ENCODE data around the gene CHN1.

CHN1 gene, protein sequence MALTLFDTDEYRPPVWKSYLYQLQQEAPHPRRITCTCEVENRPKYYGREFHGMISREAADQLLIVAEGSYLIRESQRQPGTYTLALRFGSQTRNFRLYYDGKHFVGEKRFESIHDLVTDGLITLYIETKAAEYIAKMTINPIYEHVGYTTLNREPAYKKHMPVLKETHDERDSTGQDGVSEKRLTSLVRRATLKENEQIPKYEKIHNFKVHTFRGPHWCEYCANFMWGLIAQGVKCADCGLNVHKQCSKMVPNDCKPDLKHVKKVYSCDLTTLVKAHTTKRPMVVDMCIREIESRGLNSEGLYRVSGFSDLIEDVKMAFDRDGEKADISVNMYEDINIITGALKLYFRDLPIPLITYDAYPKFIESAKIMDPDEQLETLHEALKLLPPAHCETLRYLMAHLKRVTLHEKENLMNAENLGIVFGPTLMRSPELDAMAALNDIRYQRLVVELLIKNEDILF

DNA sequence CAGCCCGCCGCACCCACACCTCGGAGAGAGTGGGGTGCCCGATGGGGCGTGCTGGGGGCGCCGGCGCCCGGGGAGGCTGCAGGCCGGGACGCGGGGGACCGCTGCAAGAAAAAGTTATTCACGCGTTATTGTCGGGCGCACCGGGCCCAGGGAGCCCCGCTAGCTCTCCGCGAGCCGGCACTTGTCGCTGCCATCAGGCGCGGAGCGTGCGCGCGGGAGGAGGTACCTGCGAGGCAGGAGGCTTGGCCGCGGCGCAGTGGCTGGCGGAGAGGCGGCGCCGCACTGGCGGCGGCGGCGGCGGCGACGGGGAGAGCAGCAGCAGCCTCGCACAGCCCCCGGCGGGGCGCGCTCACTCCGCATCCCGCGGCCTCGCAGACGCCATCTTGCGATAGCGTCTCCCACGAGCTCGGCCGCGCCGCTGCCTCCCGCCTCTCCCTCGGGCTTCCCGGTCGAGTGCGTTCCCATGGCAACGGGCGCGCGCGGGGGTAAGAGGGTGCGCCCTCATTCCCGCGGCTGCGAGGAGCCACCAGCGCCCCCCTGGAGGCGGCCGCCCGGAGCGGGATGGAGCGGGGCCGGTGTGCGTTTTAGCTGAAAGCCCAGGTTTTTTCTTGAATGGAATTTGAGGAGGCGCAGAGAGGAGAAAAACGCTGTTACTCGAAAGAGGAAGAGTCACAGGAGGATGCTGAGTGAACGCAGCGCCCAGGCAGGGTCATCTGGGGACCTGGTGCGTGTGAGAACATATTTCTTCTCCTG, at the start of gene CHN1:
Gene CHN1, minus strand, starts transcription at position 402 of the 753 bp plus-strand sequence. CDS start 469 bp downstream, outside the sequence.
- FAIRE-seq, result no peak

- FAIRE-seq, result no peak
Observed at GRCh38 chr2:175054340-175054739, 49.2 kb upstream of the CHN1 start.

- no peak for FAIRE-seq
Observed at GRCh38 chr2:175049661-175050060, 44.5 kb upstream of the CHN1 start.

DNA sequence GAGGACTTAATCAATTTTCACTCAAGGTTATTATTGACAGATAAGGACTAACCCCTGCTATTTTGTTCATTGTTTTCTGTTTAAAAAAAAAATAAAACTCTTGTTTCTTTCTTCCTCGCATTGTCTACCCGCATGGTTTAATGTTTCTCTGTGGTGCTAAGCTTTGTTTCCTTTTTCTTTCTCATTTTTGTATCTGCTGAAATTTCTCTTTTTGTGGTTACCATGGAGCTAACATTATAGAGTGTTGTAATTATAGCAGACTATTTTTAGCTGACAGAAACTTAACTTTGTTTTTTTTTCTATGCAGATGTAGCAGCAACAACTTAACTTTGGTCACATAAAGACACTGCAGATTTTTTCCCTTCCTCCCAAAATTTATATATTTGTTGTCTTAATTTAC, 43.1 kb upstream of the CHN1 start:
- FAIRE-seq, result no peak

- FAIRE-seq, result no peak
Observed at GRCh38 chr2:175039490-175039889, 34.3 kb upstream of the CHN1 start.

DNA sequence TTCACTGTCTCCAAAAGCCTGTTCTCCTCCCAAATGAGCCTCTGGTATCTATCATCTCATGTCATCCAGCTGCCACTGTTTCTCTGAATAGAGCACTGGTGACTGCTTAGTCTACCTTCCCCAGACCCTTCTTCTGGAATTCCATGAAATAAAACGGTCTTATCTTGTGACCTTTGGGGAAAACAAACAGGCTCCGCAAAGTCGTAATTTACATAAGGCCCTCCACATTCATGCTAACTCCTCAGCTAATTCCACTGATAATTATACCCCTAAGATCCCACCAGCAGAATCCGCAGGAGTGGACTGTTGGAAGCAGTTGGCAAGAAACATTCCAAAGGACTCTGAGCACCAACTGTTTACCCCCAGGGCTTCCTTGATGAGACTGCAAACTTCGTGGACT, 33.9 kb upstream of the CHN1 start:
- no peak for FAIRE-seq

DNA sequence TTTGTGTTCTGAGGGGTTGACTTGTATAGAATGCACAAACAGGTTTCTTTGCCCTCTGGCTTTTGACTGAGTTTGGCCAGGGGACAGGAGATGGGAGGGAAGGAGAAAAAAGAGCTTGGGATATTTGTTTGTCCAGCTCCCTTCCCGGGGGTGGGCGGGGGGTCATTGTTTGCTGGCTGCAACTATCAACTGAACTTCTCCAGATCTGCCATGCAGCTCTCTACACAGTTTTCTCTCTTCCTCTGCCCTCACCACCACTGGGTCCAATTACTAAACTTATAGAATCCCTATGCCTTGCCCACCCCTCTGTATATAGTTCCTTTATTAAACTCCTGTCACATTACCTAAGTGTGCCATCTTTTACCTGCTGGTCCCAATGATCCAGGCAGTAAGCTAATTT, 32.8 kb upstream of the CHN1 start:
- FAIRE-seq, result no peak

- FAIRE-seq, result peak; percentile 29
Observed at GRCh38 chr2:175036582-175037018, 31.4 kb upstream of the CHN1 start.

DNA sequence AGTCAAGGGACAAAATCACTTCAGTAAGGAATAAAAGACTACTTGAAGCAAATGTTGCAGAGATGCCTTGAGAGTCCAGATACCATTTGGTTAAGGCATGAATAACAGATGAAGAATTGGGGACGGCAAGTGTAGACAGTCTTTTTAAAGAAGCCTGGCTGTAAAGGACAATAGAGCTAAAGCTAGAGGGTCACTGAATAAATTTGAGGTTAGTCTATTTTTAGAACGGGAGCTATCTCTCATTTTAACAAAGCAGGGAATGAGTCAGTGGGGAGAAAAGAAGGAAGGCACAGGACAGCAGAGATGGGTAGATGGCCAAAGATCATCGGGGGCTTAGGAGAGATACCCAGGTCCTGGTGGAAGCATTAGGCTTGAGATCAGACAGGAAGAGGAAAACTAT, 30.6 kb upstream of the CHN1 start:
- no peak for FAIRE-seq

DNA sequence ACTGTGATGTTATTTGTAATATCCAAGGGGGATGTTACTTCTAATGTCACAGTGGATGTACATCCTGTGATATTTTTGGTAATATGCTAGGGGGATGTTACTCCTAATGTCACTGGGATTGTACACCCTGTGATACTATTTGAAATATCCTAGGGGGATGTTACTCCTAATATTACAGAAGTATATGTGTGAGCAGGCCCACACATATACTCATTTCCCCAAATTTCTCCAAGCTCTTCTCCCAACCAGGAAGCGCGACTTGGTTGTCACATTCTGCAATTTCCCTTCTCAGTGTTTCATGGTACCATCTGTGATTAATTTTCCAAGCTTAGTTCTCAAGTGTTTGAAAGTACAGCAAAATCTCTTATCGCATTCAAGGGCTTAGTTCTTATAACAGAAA, 29.5 kb upstream of the CHN1 start:
- FAIRE-seq, result no peak

- FAIRE-seq, result no peak
Observed at GRCh38 chr2:175030380-175031271, 25.4 kb upstream of the CHN1 start.

DNA sequence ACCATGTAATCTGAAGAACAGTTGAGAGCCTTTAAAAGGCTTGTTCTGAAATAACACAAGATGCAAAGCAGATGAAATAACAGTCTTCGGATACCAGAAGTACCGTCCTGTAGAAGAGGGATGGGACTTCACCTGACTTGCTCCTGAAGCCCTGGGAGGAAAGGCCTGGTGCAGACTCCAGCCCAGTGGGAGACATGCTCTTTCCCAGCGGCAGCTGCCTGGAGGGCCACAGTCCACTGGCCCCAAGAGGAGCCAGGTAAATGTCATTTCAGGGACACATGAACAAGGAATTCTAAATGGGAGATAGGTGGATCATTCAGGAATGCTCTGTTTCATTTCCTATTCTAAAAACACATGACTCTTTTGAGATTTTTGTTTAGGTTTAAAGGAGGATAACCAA, 22.6 kb upstream of the CHN1 start:
- no peak for FAIRE-seq

GRCh38 chr2:175026385-175026784, 21.2 kb upstream of the CHN1 start:
- no peak for FAIRE-seq

GRCh38 chr2:175025946-175026345, 20.8 kb upstream of the CHN1 start:
- FAIRE-seq, result no peak

DNA sequence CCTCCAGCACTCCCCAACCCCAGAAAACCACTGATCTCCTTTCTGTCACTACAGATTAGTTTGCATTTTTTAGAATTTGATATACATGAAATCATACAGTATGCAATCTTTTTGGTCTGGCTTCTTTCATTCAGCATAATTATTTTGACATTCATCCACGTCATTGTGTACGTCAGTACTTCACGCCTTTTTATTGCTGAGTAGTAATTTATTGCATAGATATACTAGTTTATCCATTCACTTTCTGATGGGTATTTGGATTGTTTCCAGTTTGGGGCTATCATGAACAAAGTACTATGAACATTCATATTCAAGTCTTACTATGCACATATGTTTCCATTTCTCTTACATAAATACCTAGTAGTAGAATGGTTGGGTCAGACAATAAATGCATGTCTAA, 20.1 kb upstream of the CHN1 start:
- FAIRE-seq, result no peak

DNA sequence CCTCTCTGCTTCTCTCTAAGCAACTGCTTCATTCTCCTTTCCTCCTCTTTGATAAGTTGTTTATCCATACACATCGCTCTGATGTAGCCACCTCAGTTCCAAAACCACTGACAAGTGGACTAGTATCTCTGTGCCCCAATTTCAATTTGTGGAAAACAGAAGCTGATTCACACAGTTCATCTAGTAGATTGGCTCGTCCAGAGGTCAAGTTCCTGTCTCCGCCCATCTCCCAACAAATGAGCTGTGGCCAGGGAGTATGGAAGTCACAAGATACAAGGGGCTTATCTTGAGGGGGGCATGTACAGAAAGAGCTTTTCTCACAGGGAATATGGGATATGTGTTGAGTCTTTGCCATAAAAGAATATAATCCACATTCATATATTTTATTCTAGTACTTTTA, 17.7 kb upstream of the CHN1 start:
- no peak for FAIRE-seq

DNA sequence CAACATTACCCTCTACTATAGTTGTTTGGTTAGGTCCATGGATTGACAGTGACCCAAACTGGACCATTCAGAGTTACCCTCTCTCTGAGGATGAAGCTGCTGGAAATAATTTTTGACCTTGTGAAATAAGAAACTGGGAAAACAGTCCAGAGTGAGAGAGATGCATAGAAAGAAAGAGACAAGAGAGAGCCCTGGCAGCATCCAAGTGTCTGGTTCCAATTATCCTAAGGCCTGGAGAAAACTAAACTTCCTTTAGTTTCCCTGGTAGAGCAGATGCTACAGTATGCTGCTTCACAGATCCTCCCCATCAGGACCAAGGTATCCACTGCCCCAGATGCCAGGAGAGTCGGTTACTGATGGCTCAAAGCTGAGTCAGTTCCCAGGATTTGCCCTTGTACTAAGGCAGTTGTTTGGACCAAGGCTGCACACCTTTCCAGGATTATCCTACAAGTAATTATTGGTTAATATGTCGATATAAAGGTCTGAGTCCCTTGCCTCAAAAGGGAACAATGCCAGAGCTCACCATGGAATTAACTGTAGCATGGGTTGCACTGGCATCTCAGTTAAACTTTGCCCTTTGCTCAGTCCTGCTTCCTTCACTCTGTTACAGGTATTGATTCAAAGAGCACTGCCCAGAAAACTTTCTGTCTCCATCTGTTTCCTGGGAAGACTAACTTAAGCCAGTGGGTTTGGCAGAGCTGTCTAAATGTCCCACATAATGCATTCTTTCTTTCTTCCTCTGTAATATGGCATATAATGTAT, 14.6 kb upstream of the CHN1 start:
- FAIRE-seq, result no peak

DNA sequence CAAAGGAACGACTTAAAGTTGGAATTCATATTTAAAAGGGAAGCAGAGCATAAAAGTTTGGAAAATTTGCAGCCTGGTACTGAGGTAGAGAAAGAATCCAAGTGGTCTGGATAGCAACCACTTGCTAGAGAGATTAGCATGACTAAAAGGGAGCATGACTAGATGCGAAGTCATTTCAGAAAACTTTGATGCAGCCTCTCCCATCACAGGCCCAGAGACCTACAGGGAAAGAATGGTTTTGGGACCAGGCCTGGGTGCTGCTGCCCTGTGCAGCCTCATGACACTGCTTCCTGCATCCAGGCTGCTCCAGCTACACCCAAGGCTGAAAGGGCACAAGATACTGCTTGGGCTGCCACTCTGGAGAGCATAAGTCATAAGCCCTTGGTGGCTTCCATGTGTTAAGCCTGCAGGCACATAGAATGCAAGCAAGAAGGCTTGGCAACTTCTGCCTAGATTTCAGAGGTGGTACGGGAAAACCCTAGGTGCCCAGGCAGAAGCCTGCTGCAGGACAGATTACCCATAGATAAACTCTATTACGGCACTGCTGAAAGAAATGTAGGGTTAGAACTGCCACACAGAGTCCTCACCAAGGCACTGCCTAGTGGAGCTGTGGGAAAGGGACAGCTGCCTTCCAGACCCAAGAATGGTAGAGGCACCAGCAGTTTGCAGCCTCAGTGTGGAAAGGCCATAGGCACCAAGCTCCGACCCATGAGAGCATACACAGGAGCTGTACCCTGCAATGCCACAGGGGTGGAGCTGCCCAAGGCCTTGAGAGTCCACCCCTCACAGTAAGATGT, 12.6 kb upstream of the CHN1 start:
- no peak for FAIRE-seq

DNA sequence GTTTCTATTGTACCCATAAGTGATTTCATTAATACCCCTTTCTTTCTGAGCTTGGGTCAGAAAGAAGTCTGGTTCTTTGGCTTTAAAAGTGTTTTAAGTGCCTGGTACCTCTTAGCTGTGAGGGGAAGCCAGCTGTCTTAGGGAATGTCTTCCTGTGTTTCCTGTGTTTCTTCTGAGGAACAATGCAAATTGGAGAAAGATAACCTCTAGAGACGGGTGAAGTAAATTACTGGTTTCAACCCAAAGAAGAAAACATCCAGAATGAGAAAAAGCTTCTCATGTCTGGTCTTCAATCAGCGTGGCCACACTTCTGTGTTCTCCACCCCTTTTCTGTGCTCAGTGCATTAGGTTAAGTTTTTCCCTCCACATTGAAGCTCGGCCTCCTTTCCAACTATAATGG, 10.2 kb upstream of the CHN1 start:
- no peak for FAIRE-seq

- FAIRE-seq, result no peak
Observed at GRCh38 chr2:175012516-175012915, 7.3 kb upstream of the CHN1 start.

DNA sequence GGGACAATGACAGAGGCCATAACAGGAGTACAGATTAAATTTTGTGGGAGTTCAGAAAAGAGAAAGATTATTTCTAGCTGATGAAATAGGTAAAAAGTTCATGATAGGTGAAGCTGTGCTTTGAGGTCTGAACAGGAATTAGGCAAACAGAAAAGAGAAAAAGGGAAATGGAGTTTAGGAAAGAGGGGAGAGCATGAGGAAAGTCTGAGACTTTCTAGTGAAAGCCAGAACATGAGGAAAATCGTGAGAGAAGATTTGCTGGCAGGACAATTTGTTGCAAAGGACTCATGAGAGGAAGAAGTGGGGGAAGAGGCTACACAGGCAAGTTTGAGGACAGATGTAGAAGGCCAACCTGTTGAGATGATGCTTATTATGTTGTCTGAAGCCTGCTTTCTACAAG, 6.3 kb upstream of the CHN1 start:
- FAIRE-seq, result no peak

- FAIRE-seq, result no peak
Observed at GRCh38 chr2:175010848-175011254, 5.7 kb upstream of the CHN1 start.

Data from TTC549 (cell line).